IMR-90 (cell line): Measurements from ENCODE around the gene HGFAC.

Source experiments
- CTCF ChIP-seq: conservative IDR thresholded peaks from 2 replicates; pipeline ENCODE4 v1.5.1; 2012; ENCODE audit warnings: mild to moderate bottlenecking, low read depth, low read length, improper control_type of control experiment
- ELK1 ChIP-seq: fragments of 150-350 bp; IDR thresholded peaks from 2 replicates; pipeline ENCODE4 v1.6.1; 2016; ENCODE audit warnings: low read depth, mild to moderate bottlenecking, low read length, moderate library complexity, borderline replicate concordance

GRCh38 chr4:3423952-3424351 is 17.8 kb upstream of the HGFAC start:
- TF ChIP-seq CTCF (no peak), ELK1 (no peak)
